GM21360 (cell line): ENCODE data around the gene LAMTOR2.
"Not testable (repeated sequence)": the region's sequence is repeated elsewhere in the genome, so short reads cannot be mapped to it uniquely, and the experiment has no call there.

ENCODE experiments used
- ATAC-seq: cut with Tn5 transposase; IDR thresholded peaks from one replicate; pipeline ENCODE4 v1.9.1; 2021; ENCODE audit warnings: mild to moderate bottlenecking, moderate library complexity; ENCODE audit not compliant: unreplicated experiment

The LAMTOR2 gene

DNA sequence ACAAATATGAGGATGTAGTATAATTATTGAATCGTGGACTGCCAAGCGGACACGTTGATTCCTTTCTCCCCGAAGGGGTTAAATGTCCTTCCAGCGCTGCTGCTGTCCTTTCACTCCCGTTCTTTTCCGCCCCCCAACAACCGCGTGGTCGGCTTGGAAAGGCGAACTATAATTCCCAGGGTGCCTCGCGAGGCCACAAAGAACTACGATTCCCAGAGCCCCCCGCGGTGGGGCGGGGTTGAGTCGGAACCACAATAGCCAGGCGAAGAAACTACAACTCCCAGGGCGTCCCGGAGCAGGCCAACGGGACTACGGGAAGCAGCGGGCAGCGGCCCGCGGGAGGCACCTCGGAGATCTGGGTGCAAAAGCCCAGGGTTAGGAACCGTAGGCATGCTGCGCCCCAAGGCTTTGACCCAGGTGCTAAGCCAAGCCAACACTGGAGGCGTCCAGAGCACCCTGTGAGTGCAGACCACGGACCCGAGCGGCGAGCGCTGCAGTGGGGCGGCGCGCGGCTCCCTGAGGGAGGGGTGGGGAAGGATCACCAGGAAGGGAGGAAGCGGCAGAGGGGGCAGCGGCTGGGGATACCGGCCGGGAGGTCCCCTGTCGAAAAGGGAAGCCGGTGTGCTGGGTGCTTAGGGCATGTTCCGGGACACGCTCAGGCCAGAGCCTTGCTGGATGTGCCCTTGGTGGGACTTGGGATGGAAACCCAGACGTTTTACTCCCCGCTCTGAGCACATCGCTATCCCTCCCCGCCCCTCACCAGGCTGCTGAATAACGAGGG, at the start of gene LAMTOR2:
LAMTOR2 (plus strand) TSS at position 283 of the 781 bp plus-strand sequence; CDS start at position 391, 108 bp downstream.
- ATAC-seq = peak; percentile 72

DNA sequence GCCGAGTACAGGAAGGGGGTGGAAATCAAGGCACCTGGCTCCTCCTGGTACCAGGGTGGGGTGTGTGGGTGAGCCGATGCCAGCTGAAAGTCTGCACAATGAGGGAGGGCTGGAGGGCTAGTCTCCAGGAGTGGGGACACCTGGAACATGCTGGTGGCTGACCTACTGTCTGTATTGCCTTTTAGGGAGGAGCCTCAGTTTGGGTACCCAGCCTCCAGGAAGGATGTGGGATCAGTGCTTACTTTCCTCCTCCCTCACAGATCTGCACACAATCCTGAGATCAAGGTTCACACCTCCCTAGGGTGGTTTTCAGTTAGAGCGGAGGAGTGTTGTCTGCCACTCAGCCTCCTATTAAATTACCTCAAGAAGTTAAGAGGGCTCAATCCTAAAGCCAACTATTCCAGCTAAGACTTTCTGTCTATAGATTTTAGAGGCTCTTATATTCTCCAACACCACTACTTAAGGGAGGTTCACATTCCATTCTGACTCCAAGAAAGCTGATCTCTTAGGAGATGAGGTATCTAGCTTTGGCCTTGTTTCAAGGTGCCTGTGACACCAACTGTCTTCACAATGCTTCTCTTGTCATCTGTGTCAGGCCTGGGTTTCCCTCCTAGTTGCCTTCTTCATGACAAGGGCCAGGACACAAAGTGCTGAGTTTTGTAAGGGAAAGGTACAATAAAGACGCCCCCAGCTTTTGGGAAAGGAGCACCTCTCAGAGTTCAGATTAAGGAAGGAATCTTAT, 49.6 kb upstream of the LAMTOR2 start:
- ATAC-seq = no peak

DNA sequence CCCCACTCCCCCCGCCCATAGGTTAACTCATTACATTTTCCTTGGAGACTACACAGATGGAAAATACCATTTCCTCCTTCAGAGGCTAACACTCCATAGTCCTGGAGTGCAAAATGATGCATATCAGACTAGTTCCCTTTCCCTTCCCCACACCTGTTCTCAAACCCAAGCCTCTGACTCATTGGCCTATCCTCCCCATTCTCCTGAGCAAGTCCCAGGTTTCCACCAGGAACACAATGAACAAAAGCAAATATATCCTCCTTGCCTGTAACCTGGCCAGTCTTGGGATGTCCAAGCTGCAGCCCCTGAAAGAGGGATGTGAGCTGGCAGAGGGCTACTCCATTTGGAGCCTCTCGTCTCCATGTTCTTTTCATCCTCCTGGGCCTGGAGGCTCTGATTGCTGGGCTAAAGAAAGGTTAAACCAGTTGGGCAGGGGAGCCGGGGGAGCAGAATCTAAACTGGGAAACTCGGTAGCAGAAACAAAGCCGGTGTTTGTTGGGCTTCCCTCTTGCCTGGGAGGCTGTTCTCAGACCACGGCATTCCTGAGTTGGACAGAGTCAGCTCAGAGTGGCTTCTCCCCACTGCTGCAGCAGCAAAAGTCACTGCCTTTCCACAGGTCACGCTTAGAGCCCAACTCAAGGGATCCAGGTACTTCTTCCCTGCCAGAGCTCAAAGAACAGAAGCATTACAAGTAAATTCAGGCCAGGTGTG, 47.8 kb upstream of the LAMTOR2 start:
- ATAC-seq = no peak

DNA sequence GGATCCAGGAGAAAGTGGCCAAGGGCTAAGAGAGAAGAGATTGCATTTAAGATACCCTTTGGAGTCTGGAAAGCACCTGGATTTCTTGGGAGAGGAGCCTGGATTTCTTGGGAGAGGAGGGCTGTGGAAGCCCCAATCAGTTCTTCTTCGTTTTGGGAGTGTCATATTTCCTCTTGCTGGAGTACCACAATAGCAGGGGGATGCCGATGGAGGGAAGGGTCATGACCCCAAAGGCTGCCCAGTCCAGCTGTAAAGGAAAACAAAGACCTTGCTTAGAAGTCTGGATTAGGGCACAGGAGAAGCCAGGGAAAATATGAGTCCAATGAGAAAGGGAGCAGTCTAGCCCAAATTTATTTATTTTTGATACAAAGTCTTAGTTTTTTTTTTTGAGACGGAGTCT, 45.2 kb upstream of the LAMTOR2 start:
- ATAC-seq = no peak

DNA sequence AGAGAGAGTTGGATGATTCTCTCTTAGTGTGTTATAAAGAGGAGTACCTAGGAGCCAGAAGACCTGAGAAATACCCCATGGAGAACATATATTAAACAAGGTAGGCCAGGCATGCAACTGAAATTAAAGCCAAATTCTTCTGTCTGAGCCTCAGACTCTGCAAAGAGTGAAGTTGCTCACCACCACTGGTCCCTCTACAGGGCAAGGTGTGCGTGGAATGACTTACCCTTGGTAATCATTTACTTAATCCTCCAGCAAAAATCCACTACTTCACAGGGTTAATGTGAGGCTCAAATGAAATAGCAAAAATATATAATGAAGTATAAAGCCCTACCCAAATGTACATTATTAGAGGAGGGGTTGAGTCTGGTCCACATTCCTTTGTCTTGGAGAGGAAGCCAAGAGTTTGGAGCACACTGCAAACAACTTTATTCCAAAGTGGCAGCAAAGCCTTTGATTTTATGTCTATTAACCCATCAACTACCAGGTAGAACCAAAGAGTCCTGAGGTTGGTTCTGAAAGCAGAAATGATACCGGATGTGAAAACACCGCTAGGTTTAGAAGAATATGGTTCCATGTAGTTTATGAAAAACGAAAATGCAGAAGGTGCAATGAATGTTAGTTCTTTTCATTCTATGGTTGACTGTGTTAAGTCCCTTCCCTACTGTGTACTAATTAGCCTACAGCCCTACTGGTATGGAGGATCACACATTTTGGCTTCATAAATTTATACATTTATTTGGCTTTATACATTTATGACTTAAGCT, 42.3 kb upstream of the LAMTOR2 start:
- no peak for ATAC-seq

DNA sequence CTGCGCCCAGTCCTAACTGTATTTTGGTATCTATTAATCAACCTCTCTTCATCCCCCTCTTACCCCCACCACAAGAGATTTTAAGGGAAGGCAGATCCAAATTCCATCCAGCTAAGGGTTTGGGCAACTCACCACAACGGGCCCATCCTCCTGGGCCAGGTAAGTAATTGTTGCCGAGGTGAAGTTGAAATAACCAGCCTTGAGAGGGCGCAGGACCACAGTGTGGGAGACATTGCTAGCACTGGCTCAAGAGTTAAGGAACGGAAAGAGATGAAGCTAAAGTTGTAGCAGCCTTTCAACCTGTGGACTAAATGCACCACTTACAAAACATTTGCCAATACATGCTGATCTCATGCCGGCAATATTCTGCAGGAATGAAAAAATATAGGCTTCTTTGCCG, 39.8 kb upstream of the LAMTOR2 start:
- no peak for ATAC-seq

DNA sequence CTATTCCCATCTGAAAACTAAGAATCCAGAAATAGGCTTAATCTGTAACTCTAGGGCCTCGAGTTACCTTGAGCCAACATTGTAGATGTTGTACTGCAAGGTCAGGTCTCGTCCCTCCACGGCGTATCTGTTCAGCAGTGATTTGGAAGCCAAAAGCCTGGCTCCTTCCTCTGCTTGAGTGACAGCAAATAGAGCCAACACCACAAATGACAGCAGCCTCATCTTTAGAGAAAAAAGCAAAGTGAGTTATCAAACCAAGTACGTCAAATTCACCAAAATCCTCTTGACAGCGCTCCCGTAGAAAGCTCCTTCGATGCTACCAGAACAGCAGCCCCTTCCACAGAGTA, 34.7 kb upstream of the LAMTOR2 start:
- no peak for ATAC-seq

DNA sequence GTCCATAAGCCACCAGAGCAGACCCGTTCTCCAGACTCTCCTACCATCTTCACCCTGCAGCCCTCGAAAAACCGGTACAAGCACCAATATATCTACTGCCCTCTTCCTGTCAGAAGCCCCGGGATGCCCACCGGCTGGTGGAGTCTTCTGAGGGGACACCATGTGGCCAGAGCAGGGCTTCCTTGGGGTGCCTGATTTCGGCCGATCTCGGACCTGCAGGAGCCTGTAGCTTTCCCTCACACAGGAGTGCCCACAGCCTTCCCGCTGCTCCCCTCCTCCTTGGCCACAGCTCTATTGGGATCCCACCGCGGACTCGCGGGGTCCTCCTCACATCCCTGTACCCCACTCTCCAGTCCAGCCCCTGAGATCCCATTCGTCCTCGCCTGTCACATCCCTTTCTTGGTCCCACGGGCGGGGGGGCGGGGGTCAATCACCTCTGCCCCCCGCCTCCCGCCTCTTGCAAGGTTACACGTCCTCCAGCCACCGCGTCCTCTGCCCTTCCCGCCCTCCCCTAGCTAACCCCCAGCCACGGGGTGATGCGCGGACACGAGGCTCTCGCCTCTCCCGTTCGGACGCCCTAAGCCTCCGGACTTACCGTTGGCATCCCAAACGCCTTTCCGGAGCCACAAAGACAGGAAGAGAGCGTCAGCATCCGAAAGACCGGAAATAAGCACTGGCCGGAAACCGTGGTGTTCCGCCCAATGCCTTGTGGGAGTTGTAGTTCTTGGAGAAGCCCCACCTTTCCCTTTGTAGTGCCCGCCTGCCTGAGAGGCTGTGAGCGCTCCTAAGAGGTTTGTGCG, 34.1 kb upstream of the LAMTOR2 start, which contains the start of gene SSR2:
SSR2 (minus strand) TSS at position 659 of the 800 bp plus-strand sequence. CDS start 784 bp downstream, outside the sequence.
- peak; percentile 97 for ATAC-seq

DNA sequence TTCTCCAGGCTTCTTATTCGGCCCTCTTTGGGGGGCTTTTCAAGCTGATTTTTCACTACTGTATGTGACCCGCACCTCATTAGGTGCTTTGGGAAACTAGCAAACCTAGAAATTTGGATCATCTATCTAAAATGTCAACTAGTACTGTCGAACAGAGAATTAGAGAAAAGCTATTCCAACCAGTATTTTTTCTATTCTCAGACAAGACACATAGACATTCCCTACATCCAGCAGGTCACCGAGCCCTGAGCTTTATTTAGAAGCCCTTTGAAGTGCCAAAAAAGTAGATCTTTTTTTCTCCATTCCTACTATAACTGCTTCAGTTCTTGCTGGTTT, 33.5 kb upstream of the LAMTOR2 start:
- ATAC-seq = no peak

DNA sequence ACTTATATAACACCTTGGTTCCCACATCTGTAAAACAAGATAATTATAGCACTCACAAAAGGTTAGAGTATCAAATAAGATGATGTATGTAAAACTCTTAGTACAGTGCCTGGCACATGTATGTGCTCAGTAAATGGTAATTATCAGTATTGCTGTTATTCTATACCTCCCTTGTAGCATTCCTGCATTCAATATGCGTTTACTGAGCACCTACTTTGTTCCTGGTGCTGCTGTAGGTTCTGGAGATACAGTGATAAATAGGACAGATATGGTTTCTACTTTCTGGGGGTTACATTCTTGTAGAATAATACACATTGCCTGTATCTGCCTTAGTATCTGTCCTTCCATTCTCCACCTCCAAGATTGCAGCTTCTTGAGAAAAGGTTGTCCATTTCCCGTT, 32.6 kb upstream of the LAMTOR2 start:
- ATAC-seq = no peak

DNA sequence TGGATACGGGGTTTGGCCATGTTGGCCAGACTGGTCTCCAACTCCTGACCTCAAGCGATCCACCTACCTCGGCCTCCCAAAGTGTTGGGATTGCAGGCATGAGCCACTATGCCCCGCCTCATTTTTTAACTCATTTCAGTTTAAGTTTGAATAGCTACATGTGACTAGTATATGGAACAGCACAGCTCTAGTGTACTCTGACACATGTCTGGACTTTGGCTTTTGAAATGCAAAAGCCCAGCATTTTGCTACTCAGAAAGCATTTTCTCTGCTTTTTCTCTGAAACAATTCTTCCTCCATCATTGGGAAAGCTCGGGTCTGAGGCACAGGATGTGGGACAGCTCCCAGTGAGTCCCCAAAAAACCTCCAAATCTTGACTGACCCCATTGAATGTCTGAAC, 29.8 kb upstream of the LAMTOR2 start:
- no peak for ATAC-seq

DNA sequence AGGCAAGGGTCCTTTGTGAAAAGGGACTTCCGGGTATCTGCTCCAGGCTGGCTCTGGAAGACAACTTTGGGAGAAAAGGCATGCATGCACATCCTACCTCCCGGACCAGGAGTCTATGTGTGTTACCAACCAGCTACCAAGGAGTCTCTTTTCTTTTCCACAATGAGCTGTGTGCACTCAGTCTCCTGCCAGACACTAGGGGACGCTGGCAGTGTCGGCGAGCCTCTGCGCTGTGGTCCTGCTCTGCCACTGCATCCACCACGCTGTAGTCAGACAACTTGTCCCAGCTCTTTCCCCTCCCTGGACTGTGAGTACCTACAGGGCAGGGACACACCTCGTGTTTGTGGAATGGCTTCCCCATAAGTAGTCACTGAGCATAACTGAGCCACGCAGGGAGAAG, 28.7 kb upstream of the LAMTOR2 start:
- ATAC-seq = no peak

DNA sequence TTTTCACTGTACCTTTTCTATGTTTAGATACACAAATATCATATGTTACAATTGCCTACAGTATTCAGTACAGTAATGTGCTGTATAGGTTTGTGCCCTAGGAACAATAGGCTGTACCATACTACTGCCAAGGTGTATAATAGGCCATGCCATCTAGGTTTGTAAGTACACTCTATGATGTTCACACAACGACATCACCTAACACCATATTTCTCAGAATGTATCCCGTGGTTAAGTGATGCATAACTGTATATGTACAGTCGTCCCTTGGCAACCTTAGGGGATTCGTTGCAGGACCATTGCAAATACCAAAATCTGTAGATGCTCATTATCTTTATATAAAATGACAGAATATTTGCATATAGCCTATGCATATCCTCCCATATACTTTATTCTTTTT, 28.0 kb upstream of the LAMTOR2 start:
- ATAC-seq = no peak

DNA sequence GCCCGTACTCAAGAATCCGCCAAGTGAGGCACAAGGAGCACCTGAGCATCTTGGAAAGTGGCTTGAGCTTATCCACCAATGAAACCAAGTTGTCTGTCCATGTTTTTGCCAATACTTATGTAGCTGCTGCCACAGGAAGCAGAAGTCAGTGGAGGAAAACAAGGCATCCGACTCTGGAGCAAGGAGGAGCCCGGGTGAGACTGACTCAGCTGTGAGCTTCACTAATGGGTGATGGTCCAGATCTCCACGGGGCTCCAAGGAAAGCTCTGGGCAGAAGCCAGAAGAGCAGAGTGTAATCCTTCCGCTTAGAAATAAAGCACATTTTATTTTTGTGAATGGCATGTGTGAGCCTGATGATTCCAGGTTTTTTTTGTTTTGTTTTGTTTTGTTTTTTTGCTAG, 21.6 kb upstream of the LAMTOR2 start:
- no peak for ATAC-seq

DNA sequence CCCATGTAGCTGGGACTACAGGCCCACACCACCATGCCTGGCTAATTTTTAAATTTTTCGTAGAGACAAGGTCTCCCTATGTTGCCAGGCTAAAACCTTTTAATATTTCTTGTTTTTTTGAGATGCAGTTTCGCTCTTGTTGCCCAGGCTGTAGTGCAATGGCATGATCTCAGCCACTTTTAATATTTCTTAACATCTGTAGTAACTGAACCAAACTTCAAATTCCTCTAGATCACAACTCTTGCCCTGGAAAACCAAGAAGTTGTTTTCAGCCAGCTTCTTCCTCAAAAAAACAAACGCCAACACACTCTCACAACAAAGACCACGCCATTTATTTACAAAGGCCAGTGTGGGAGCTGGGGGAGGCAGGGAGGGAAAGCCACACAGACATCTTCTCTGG, 19.6 kb upstream of the LAMTOR2 start:
- ATAC-seq = not testable (repeated sequence)

DNA sequence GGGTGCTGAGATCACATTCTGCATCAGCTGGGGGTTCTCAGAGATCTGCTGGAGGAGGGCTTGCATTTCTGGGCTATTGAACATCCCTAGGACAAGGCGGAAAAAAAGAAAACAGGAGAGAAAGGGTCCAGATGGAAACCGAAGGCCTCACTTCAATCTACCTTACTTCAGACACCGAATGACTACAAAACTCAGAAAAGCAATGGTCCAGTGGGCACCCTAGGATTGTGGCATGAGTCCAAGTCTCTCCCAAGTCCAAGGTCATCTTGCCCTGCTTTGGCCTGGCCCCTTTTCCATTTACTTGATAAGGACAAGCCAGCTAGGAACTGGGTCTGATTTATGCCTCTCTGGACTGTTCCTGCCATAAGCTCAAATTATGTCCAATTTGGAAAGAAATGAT, 11.8 kb upstream of the LAMTOR2 start:
- no peak for ATAC-seq

DNA sequence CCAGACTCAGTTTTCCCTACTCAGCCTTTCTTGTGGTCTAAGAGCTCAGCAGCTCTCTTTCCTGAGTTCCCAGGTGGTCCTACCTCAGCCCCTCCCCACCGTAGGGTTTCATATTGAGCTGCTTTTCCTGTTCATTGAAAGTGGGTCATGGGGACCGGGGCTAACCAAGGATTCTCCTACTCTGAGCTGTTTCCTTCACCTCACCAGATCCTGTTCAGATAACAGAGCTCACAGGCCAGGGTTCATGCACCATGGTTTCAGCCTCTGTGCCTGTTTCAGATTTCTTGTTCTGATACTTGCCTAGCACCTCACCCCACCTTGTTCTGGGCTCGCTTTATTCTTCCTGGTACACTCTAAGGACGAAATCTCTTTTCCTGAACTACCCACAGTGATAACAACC, 9.5 kb upstream of the LAMTOR2 start:
- ATAC-seq = no peak

DNA sequence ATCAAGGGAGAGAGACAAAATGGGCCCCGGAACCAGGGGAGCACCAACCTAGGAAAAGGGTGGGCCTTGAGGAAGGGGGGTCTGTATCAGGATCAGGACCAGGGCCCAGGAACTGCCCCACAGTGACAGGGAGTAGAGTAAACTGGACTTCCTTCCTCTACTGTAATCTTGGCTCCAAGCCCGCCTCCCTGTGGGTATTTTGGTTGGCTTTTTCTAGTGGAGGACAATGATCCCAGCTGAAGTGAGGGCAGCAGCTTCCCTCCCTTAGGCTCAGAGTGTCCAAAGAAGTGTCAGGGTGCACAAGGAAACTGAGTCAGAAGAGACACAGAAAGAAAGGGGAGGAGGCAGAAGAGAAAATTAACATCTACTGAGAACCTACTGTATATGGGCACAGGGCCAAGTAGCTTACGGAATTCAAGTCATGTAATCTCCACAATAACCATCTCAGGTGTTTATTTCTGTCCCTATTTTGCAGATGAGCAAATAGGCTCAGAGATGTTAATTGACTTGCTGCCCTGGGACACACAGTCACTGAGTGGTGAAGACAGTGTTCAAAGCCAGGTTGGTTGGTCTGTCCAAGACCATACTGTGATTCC, 5.8 kb upstream of the LAMTOR2 start:
- ATAC-seq = no peak

DNA sequence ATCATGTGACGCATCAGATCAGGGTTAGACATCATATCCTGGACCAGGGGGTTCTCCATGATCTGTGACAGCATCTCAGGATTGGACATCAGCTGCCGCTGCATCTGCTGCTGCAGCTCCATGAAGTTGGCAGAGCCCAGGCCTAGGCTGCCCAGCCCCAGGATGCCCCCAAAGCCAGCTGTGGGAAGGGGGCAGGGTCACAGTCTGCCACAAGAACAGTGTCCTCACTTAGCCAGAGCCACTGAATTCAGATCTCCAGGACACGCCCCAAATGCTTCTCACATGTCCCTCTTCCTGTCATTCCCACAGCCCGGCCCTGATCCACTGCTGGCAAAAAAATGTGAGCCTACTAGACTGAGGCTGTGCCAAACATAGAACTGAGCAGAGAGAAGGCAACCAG, 4.2 kb upstream of the LAMTOR2 start:
- ATAC-seq = no peak
